ENCODE measurements around the gene GM2A.
"Not testable (repeated sequence)": the region's sequence is repeated elsewhere in the genome, so short reads cannot be mapped to it uniquely, and the experiment has no call there.

The GM2A gene

DNA sequence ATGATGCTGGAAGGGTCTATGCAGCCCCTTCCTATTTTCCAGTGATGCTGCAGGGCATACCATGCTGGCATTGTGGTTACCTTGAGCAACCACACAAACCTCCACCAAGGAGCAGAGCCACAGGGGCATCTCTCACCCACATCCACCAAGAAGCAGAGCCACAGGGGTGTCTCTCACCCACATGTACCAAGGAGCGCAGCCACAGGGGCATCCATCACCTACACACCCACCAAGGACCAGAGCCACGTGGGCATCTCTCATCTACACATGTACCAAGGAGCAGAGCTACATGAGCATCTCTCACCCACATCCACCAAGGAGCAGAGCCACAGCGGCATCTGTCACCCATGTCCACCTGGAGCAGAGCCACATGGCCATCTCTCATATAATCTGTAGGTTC, 8.8 kb upstream of the GM2A start:
- no peaks in the 10 kb centered on the region for H3K27me3 ChIP-seq (ENCODE audit: control insufficient read depth, insufficient read depth, low read length)
- no peaks in the 10 kb centered on the region for H3K36me3 ChIP-seq (ENCODE audit: control insufficient read depth, insufficient read depth, low read length)
- H3K9ac ChIP-seq (ENCODE audit: low read length): no peak overlapping the region
- H3K4me1 ChIP-seq (ENCODE audit: control insufficient read depth, insufficient read depth, low read length): no peaks in the 10 kb centered on the region
- no peaks in the 10 kb centered on the region for H3K9me3 ChIP-seq (ENCODE audit: control insufficient read depth, low read length)
- no peak overlapping the region for H3K4me3 ChIP-seq (ENCODE audit: low read length)

- Histone ChIP-seq H3K4me3 (ENCODE audit: low read length) (no peak overlapping the region), H3K36me3 (ENCODE audit: control insufficient read depth, insufficient read depth, low read length) (no peaks in the 10 kb centered on the region), H3K4me1 (ENCODE audit: control insufficient read depth, insufficient read depth, low read length) (no peaks in the 10 kb centered on the region), H3K9me3 (ENCODE audit: control insufficient read depth, low read length) (no peaks in the 10 kb centered on the region), H3K27me3 (ENCODE audit: control insufficient read depth, insufficient read depth, low read length) (no peaks in the 10 kb centered on the region), H3K9ac (ENCODE audit: low read length) (no peak overlapping the region)
These were observed 7.2 kb upstream of the GM2A start for GRCh38 chr5:151245680-151246219.

- no peak overlapping the region for H3K4me3 ChIP-seq (ENCODE audit: low read length)
- H3K27me3 ChIP-seq (ENCODE audit: control insufficient read depth, insufficient read depth, low read length): no peaks in the 10 kb centered on the region
- H3K9me3 ChIP-seq (ENCODE audit: control insufficient read depth, low read length): no peaks in the 10 kb centered on the region
- H3K36me3 ChIP-seq (ENCODE audit: control insufficient read depth, insufficient read depth, low read length): no peaks in the 10 kb centered on the region
- no peak overlapping the region for H3K9ac ChIP-seq (ENCODE audit: low read length)
- peaks cover 6% of the 10 kb centered on the region for H3K4me1 ChIP-seq (ENCODE audit: control insufficient read depth, insufficient read depth, low read length)
These were observed 4.3 kb upstream of the GM2A start for GRCh38 chr5:151248651-151249050.

GRCh38 chr5:151249281-151249680, 3.7 kb upstream of the GM2A start:
- Histone ChIP-seq H3K9ac (ENCODE audit: low read length) (no peak overlapping the region), H3K4me3 (ENCODE audit: low read length) (no peak overlapping the region), H3K4me1 (ENCODE audit: control insufficient read depth, insufficient read depth, low read length) (peaks cover 9% of the 10 kb centered on the region)

GRCh38 chr5:151250346-151251000, 2.5 kb upstream of the GM2A start:
- H3K9ac ChIP-seq (ENCODE audit: low read length): no peak overlapping the region
- no peaks in the 10 kb centered on the region for H3K9me3 ChIP-seq (ENCODE audit: control insufficient read depth, low read length)
- H3K4me3 ChIP-seq (ENCODE audit: low read length): no peak overlapping the region
- H3K27me3 ChIP-seq (ENCODE audit: control insufficient read depth, insufficient read depth, low read length): no peaks in the 10 kb centered on the region
- H3K4me1 ChIP-seq (ENCODE audit: control insufficient read depth, insufficient read depth, low read length): peaks cover 9% of the 10 kb centered on the region
- no peaks in the 10 kb centered on the region for H3K36me3 ChIP-seq (ENCODE audit: control insufficient read depth, insufficient read depth, low read length)

More at GRCh38 chr5:151249281-151249680, 3.7 kb upstream of the GM2A start:
- Histone ChIP-seq H3K36me3 (ENCODE audit: control insufficient read depth, insufficient read depth, low read length) (no peaks in the 10 kb centered on the region), H3K9me3 (ENCODE audit: control insufficient read depth, low read length) (no peaks in the 10 kb centered on the region), H3K27me3 (ENCODE audit: control insufficient read depth, insufficient read depth, low read length) (no peaks in the 10 kb centered on the region)

DNA sequence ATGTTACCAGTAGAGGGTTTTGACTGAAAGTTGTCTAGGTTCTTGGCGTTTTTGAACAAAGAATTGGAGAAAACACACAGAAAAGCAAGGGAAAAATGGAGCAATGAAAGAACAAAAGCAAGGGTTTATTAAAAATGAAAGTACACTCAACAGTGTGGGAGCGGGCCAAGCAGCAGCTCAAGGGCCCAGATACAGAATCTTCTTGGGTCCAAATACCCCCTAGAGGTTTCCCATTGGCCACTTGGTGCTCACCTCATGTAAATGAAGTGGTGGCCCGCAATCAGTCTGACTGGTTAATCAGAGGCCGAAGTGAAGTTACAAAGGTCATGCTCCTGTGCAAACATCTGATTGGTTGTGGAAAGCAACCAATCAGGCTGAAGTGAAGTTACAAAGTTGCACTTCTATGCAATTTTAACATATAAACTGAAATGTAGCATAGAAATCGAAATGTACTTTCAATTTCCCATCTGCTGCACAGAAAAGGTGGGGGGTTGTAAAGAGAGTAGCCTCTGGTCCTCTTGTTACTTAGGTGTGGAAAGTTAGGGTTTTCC, 1.9 kb upstream of the GM2A start:
- Histone ChIP-seq H3K4me1 (ENCODE audit: control insufficient read depth, insufficient read depth, low read length) (peaks cover 9% of the 10 kb centered on the region), H3K4me3 (ENCODE audit: low read length) (no peak overlapping the region)

GRCh38 chr5:151251621-151252020, 1.4 kb upstream of the GM2A start:
- no peaks in the 10 kb centered on the region for H3K27me3 ChIP-seq (ENCODE audit: control insufficient read depth, insufficient read depth, low read length)
- H3K9me3 ChIP-seq (ENCODE audit: control insufficient read depth, low read length): no peaks in the 10 kb centered on the region
- H3K4me3 ChIP-seq (ENCODE audit: low read length): no peak overlapping the region

More for the DNA sequence above, 1.9 kb upstream of the GM2A start:
- H3K27me3 ChIP-seq (ENCODE audit: control insufficient read depth, insufficient read depth, low read length): no peaks in the 10 kb centered on the region
- H3K36me3 ChIP-seq (ENCODE audit: control insufficient read depth, insufficient read depth, low read length): no peaks in the 10 kb centered on the region
- H3K9me3 ChIP-seq (ENCODE audit: control insufficient read depth, low read length): no peaks in the 10 kb centered on the region
- no peak overlapping the region for H3K9ac ChIP-seq (ENCODE audit: low read length)

GRCh38 chr5:151253605-151253950, 593 bp downstream of the GM2A start:
- Histone ChIP-seq H3K4me1 (ENCODE audit: control insufficient read depth, insufficient read depth, low read length) (peaks cover 9% of the 10 kb centered on the region), H3K4me3 (ENCODE audit: low read length) (peak overlapping the region; percentile 90), H3K27me3 (ENCODE audit: control insufficient read depth, insufficient read depth, low read length) (no peaks in the 10 kb centered on the region), H3K9ac (ENCODE audit: low read length) (peak overlapping the region; percentile 68), H3K9me3 (ENCODE audit: control insufficient read depth, low read length) (no peaks in the 10 kb centered on the region), H3K36me3 (ENCODE audit: control insufficient read depth, insufficient read depth, low read length) (no peaks in the 10 kb centered on the region)

More at GRCh38 chr5:151251621-151252020, 1.4 kb upstream of the GM2A start:
- H3K4me1 ChIP-seq (ENCODE audit: control insufficient read depth, insufficient read depth, low read length): peaks cover 9% of the 10 kb centered on the region
- no peak overlapping the region for H3K9ac ChIP-seq (ENCODE audit: low read length)
- H3K36me3 ChIP-seq (ENCODE audit: control insufficient read depth, insufficient read depth, low read length): no peaks in the 10 kb centered on the region

- no peak overlapping the region for H3K4me3 ChIP-seq (ENCODE audit: low read length)
- no peaks in the 10 kb centered on the region for H3K27me3 ChIP-seq (ENCODE audit: control insufficient read depth, insufficient read depth, low read length)
- H3K36me3 ChIP-seq (ENCODE audit: control insufficient read depth, insufficient read depth, low read length): no peaks in the 10 kb centered on the region
- no peaks in the 10 kb centered on the region for H3K9me3 ChIP-seq (ENCODE audit: control insufficient read depth, low read length)
- H3K9ac ChIP-seq (ENCODE audit: low read length): no peak overlapping the region
- H3K4me1 ChIP-seq (ENCODE audit: control insufficient read depth, insufficient read depth, low read length): peaks cover 9% of the 10 kb centered on the region
These were observed 1.6 kb downstream of the GM2A start for GRCh38 chr5:151254556-151254955.

GRCh38 chr5:151254990-151255389, 2.0 kb downstream of the GM2A start:
- not testable (repeated sequence) for H3K4me1 ChIP-seq (ENCODE audit: control insufficient read depth, insufficient read depth, low read length); H3K9me3 ChIP-seq (ENCODE audit: control insufficient read depth, low read length); H3K27me3 ChIP-seq (ENCODE audit: control insufficient read depth, insufficient read depth, low read length); H3K36me3 ChIP-seq (ENCODE audit: control insufficient read depth, insufficient read depth, low read length); H3K4me3 ChIP-seq (ENCODE audit: low read length); H3K9ac ChIP-seq (ENCODE audit: low read length)

DNA sequence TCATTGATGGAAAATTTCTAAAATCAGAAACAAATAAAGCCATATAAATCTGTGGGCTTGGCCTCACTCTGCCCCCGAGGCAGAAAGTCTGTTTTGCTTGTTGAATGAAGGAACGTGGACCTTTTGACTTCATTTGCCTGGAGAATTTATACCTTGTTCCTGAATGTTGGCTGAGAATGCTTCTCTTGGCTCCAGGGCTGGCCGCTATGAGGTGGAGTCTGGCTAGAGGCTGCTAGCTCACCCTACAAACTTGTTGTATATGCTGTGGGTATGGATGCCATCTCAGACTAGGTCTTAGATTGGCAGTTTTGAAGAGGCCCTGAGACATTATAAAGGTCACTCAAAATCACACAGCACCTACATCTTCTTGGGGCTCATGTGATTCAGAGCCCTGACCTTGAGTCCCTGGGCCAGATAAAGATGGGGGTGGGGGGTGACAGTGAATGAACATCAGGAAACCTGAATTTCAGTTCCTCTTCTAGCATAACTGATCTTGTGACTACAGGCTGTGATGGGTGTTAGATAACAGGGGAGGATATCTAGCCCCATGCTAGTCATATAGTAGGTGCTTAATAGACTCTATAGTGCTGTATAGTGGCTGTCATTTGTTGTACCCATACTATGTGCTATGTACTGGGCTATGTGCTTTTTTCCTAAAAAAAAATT, 2.8 kb downstream of the GM2A start:
- no peaks in the 10 kb centered on the region for H3K27me3 ChIP-seq (ENCODE audit: control insufficient read depth, insufficient read depth, low read length)
- no peak overlapping the region for H3K9ac ChIP-seq (ENCODE audit: low read length)
- H3K9me3 ChIP-seq (ENCODE audit: control insufficient read depth, low read length): no peaks in the 10 kb centered on the region
- no peak overlapping the region for H3K4me3 ChIP-seq (ENCODE audit: low read length)
- H3K36me3 ChIP-seq (ENCODE audit: control insufficient read depth, insufficient read depth, low read length): no peaks in the 10 kb centered on the region
- peaks cover 9% of the 10 kb centered on the region for H3K4me1 ChIP-seq (ENCODE audit: control insufficient read depth, insufficient read depth, low read length)

DNA sequence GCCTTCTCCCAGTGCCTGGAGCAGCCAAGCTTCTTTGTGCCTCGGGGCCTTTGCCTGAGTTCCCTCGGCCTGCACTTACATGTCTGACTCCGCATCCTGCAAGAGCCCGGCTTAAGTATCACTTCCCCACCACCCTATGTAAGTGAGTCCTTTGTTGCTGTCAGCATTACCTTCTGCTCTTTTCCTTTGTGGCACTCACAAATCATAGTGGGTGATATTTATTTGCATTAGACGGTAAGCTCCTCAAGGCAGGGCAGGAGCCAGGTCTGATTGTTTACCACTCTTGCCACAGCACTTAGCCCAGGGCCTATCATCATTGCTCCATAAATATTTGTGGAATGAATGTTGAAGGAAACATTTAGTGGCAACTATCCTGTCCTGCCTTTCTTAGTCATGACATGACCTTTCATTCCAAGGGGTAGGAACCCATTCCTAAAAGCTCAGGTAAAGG, 4.8 kb downstream of the GM2A start:
- peaks cover 9% of the 10 kb centered on the region for H3K4me1 ChIP-seq (ENCODE audit: control insufficient read depth, insufficient read depth, low read length)

More for the DNA sequence above, 4.8 kb downstream of the GM2A start:
- Histone ChIP-seq H3K4me3 (ENCODE audit: low read length) (no peak overlapping the region), H3K9me3 (ENCODE audit: control insufficient read depth, low read length) (no peaks in the 10 kb centered on the region), H3K36me3 (ENCODE audit: control insufficient read depth, insufficient read depth, low read length) (no peaks in the 10 kb centered on the region), H3K9ac (ENCODE audit: low read length) (no peak overlapping the region), H3K27me3 (ENCODE audit: control insufficient read depth, insufficient read depth, low read length) (no peaks in the 10 kb centered on the region)

Measured in mucosa of stomach (tissue), 1 donor.